ENCODE measurements around the gene DDR1.
"Not testable (repeated sequence)": the region's sequence is repeated elsewhere in the genome, so short reads cannot be mapped to it uniquely, and the experiment has no call there.

DDR1 gene

DNA sequence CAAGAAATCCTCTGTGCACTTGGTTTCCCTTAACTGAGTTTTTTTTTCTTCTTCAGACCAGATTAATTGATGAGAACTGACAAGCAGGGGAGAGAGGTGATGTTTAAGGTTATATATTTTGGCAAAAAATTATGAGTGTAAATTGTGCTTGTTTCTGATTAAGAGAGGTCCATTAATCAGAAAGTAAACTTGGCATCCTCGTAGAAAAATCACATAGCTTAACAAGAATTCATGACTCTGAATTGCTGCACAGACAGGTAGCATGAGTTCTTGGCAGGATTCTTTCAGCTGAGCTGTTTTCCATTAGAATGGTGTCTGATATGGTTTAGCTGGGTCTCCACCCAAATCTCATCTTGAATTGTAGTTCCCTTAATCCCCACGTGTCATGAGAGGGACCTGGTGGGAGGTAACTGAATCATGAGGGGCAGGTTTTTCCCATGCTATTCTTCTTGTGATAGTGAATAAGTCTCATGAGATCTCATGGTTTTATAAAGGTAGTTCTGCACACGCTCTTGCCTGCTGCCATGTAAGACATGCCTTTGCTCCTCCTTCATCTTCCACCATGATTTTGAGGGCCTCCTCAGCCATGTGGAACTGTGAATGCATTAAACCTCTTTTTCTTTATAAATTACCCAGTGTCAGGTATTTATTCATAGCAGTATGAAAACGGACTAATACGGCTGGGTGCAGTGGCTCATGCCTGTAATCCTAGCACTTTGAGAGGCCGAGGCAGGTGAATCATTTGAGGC is 34.2 kb upstream of the DDR1 start:
- Histone ChIP-seq H3K9ac (no peak overlapping the region), H3K36me3 (peaks cover 9% of the 10 kb centered on the region; the same call in 1 of the 2 replicates), H4K20me1 (no peaks in the 10 kb centered on the region), H3K27ac (no peak overlapping the region), H3K4me3 (no peak overlapping the region), H3K4me1 (peaks cover 39% of the 10 kb centered on the region), H3K9me3 (peaks cover 39% of the 10 kb centered on the region), H3K4me2 (no peak overlapping the region), H3K27me3 (no peaks in the 10 kb centered on the region)
- no peak for TF ChIP-seq Cebpa-rat (IDR thresholded peaks at IDR 0.05)

DNA sequence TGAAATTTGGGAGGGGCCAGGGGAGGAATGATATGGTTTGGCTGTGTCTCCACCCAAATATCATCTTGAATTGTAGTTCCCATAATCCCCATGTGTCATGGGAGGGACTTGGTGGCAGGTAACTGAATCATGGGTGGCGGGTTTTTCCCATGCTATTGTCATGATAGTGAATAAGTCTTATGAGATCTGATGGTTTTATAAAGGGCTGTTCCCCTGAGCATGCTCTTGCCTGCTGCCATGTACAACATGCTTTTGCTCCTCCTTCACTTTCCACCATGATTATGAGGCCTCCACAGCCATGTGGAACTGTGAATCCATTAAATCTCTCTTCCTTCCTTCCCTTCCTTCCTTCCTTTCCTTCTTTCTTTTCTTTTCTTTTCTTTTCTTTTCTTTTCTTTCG is 31.9 kb upstream of the DDR1 start:
- Histone ChIP-seq H3K4me1 (peaks cover 39% of the 10 kb centered on the region), H3K9me3 (peaks cover 39% of the 10 kb centered on the region)
- not testable (repeated sequence) for H3K27ac ChIP-seq

DNA sequence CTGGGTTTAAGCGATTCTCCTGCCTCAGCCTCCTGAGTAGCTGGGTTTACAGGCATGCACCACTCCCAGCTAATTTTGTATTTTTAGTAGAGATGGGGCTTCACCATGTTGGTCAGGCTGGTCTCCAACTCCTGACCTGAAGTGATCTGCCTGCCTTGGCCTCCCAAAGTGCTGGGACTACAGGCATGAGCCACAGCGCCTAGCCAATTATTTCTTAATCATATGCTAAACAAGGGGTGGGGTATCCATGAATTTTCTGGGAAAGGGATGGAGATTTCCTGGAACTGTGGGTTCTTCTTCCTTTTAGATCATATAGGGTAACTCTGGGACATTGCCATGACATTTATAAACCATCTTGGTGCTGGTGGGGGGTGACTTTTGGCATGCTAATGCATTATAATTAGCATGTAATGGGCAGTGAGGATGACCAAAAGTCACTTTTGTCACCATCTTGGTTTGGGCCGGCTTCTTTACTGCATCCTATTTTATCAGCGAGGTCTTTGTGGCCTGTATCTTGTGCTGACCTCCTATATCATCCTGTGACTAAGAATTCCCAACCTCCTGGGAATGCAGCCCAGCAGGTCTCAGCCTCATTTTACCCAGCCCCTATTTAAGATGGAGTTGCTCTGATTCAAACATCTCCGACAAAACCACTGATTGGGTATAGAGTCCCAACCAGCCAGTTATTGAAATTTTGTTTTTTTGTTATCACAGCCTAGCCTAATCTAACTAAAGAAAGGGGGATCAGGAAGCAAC is 29.9 kb upstream of the DDR1 start:
- no peak overlapping the region for H3K4me2 ChIP-seq
- H4K20me1 ChIP-seq = no peaks in the 10 kb centered on the region
- peaks cover 46% of the 10 kb centered on the region for H3K4me1 ChIP-seq
- no peak for TF ChIP-seq Cebpa-rat (IDR thresholded peaks at IDR 0.05)
- H3K9ac ChIP-seq = no peak overlapping the region
- H3K4me3 ChIP-seq = no peak overlapping the region
- H3K27me3 ChIP-seq = no peaks in the 10 kb centered on the region
- peaks cover 10% of the 10 kb centered on the region; the same call in 1 of the 2 replicates for H3K36me3 ChIP-seq
- no peak overlapping the region for H3K27ac ChIP-seq
- H3K9me3 ChIP-seq = peaks cover 54% of the 10 kb centered on the region

More for the DNA sequence above, 31.9 kb upstream of the DDR1 start:
- H3K4me3 ChIP-seq, H3K36me3 ChIP-seq, H3K4me2 ChIP-seq, H3K27me3 ChIP-seq, H3K9ac ChIP-seq, H4K20me1 ChIP-seq: not testable (repeated sequence)

DNA sequence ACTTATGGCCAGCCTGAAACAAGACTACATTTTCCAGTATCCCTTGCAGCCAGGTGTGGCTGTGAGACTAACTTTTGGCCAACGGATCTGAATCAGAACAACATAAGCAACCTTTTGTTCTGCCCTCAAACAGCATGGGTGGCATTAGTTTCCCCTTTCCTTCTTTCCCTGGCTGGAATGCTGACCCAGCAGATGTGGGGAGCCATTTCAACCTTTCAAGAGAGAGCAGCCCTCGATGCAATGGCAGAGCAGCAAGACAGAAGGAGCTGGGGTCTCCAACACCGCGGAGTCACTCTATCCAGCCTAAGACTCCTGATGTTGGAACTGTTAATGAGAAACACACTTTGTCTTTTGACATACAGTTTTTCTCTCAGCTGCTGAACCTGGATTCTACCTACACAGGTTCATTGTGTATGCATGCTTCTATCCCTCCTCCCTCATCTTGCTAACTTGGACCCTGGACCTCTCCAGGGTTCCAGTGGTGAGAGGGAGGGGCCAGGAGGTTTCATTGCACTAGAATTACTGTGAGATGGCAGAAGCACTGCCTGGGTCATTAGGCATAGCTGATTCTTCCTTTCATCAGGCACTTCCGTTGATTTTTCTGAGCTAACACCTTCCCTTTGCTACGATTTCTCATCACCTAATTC is 28.8 kb upstream of the DDR1 start:
- H3K9me3 ChIP-seq = peaks cover 55% of the 10 kb centered on the region
- no peak overlapping the region for H3K4me3 ChIP-seq
- peak overlapping the region; percentile 72; the same call in 1 of the 2 replicates for H3K4me2 ChIP-seq
- peaks cover 18% of the 10 kb centered on the region; the same call in 1 of the 2 replicates for H3K36me3 ChIP-seq
- peaks cover 46% of the 10 kb centered on the region for H3K4me1 ChIP-seq
- no peak for TF ChIP-seq Cebpa-rat (IDR thresholded peaks at IDR 0.05)
- H3K27ac ChIP-seq = peak overlapping the region; percentile 77; the same call in 1 of the 2 replicates
- H4K20me1 ChIP-seq = no peaks in the 10 kb centered on the region
- no peak overlapping the region for H3K9ac ChIP-seq
- no peaks in the 10 kb centered on the region for H3K27me3 ChIP-seq

GRCh38 chr6:30857112-30857511 is 27.2 kb upstream of the DDR1 start:
- H3K9me3 ChIP-seq = peaks cover 55% of the 10 kb centered on the region

DNA sequence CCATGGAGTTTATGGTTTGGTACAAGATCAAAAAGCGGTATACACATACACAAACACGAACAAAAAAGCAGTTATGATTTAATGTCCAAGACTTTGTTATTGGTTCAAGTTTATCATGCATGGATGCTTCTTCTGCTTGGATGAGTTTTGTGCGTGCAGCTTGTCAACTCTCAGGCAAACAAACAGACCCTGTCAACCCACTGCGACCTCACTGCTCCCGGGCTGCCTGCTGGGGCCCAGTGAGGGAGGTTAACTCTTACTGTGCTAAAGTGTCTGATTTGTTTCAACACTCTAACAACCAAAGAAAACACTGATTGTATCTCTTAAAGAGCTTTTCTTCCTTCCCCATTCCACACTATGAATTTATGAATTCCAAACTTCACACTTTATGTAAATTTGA is 26.8 kb upstream of the DDR1 start:
- Histone ChIP-seq H3K36me3 (peaks cover 9% of the 10 kb centered on the region; the same call in 1 of the 2 replicates), H3K4me2 (peak overlapping the region; percentile 72), H4K20me1 (no peaks in the 10 kb centered on the region), H3K9me3 (peaks cover 55% of the 10 kb centered on the region), H3K4me3 (no peak overlapping the region), H3K27me3 (no peaks in the 10 kb centered on the region), H3K9ac (peak overlapping the region; percentile 3; the same call in 1 of the 2 replicates), H3K4me1 (peaks cover 60% of the 10 kb centered on the region), H3K27ac (peak overlapping the region; percentile 77)
- no peak for TF ChIP-seq Cebpa-rat (IDR thresholded peaks at IDR 0.05)

More at GRCh38 chr6:30857112-30857511, 27.2 kb upstream of the DDR1 start:
- Histone ChIP-seq H3K27me3 (no peaks in the 10 kb centered on the region), H3K4me2 (peak overlapping the region; percentile 72), H3K36me3 (peaks cover 11% of the 10 kb centered on the region; the same call in 1 of the 2 replicates), H3K4me1 (peaks cover 58% of the 10 kb centered on the region), H4K20me1 (no peaks in the 10 kb centered on the region), H3K4me3 (no peak overlapping the region), H3K27ac (peak overlapping the region; percentile 77), H3K9ac (peak overlapping the region; percentile 38; the same call in 1 of the 2 replicates)
- no peak for TF ChIP-seq Cebpa-rat (IDR thresholded peaks at IDR 0.05)

DNA sequence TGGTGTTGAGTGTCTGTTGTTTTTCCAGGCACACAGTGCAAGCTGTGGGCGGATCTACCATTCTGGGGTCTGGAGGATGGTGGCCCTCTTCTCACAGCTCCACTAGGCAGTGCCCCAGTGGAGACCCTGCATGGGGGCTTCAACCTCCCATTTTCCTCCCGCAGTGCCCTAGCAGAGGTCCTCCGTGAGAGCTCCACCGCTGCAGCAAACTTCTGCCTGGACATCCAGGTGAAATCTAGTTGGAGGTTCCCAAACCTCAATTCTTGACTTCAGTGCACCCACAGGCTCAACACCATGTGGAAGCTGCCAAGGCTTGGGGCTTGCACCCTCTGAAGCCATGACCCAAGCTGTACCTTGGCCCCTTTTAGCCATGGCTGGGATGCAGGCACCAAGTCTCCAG is 24.6 kb upstream of the DDR1 start:
- H3K27me3 ChIP-seq, H3K9ac ChIP-seq, H4K20me1 ChIP-seq, H3K27ac ChIP-seq, H3K36me3 ChIP-seq, H3K4me2 ChIP-seq: not testable (repeated sequence)
- peaks cover 51% of the 10 kb centered on the region for H3K9me3 ChIP-seq
- H3K4me3 ChIP-seq = peak overlapping the region; percentile 18; the same call in 1 of the 2 replicates
- H3K4me1 ChIP-seq = peaks cover 56% of the 10 kb centered on the region

- no peak overlapping the region for H3K27ac ChIP-seq
- no peak for TF ChIP-seq Cebpa-rat (IDR thresholded peaks at IDR 0.05)
- H3K36me3 ChIP-seq = peaks cover 9% of the 10 kb centered on the region; the same call in 1 of the 2 replicates
- H3K9ac ChIP-seq = no peak overlapping the region
- H4K20me1 ChIP-seq = no peaks in the 10 kb centered on the region
- peaks cover 39% of the 10 kb centered on the region for H3K4me1 ChIP-seq
- peak overlapping the region; percentile 35; the same call in 1 of the 2 replicates for H3K4me2 ChIP-seq
- H3K4me3 ChIP-seq = no peak overlapping the region
- H3K27me3 ChIP-seq = no peaks in the 10 kb centered on the region
- peaks cover 51% of the 10 kb centered on the region for H3K9me3 ChIP-seq
These were observed 22.9 kb upstream of the DDR1 start for GRCh38 chr6:30861257-30862048.
